Neural progenitor cell (in vitro differentiated cells): ENCODE results near the gene SEPTIN1.

ENCODE experiments used
- EZH2 ChIP-seq: fragments of 200-600 bp; sonication (generic); IDR thresholded peaks from 2 replicates; pipeline ENCODE4 v1.6.1; 2017; ENCODE audit warnings: antibody characterized with exemption, mild to moderate bottlenecking, moderate library complexity
- EZH2phosphoT487 ChIP-seq: fragments of 200-600 bp; sonication (generic); IDR thresholded peaks from 2 replicates; pipeline ENCODE4 v1.6.1; 2017; ENCODE audit warnings: antibody characterized with exemption
- TF ChIP-seq, protein P1 (sequence below): fragments of 200-600 bp; sonication (generic); IDR thresholded peaks from 2 replicates; pipeline ENCODE4 v1.5.1; 2017; ENCODE audit warnings: antibody characterized with exemption, mild to moderate bottlenecking

GRCh38 chr16:30367349-30368009 lies 14.9 kb downstream of the SEPTIN1 start:
- TF ChIP-seq, protein P1, sequence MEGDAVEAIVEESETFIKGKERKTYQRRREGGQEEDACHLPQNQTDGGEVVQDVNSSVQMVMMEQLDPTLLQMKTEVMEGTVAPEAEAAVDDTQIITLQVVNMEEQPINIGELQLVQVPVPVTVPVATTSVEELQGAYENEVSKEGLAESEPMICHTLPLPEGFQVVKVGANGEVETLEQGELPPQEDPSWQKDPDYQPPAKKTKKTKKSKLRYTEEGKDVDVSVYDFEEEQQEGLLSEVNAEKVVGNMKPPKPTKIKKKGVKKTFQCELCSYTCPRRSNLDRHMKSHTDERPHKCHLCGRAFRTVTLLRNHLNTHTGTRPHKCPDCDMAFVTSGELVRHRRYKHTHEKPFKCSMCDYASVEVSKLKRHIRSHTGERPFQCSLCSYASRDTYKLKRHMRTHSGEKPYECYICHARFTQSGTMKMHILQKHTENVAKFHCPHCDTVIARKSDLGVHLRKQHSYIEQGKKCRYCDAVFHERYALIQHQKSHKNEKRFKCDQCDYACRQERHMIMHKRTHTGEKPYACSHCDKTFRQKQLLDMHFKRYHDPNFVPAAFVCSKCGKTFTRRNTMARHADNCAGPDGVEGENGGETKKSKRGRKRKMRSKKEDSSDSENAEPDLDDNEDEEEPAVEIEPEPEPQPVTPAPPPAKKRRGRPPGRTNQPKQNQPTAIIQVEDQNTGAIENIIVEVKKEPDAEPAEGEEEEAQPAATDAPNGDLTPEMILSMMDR: no peak
- TF ChIP-seq EZH2 (no peak), EZH2phosphoT487 (no peak)
